Thoracic aorta (tissue), 2 donors: ENCODE data around the gene KCP. TPM values are rescaled to one million over a fixed set of nuclear protein-coding genes. Genes with fewer than 3 reads are reported as not detected.
"Not testable (repeated sequence)": the region's sequence is repeated elsewhere in the genome, so short reads cannot be mapped to it uniquely, and the experiment has no call there.

Experiments
- ATAC-seq: fragments of 150-250 bp; one replicate; pipeline ENCODE4 v1.8.0; 2017; ENCODE audit warnings: low read depth; ENCODE audit not compliant: insufficient number of reproducible peaks, low FRiP score
- DNase-seq: peaks from one replicate; pipeline ENCODE4 v3.0.0-alpha.2; 2020; ENCODE audit warnings: low spot score
- H3K27ac ChIP-seq, 2 donors: fragments of 200-600 bp; sonication (generic); 1 replicate in 1 of 2; 2 replicates in 1 of 2; pipeline ENCODE4 v1.5.1; 2016; ENCODE audit warnings: mild to moderate bottlenecking in 2 of 2, moderate library complexity in 2 of 2
- H3K27me3 ChIP-seq: fragments of 200-600 bp; sonication (generic); replicated peaks from 2 replicates; pipeline ENCODE4 v1.6.0; 2016; ENCODE audit warnings: mild to moderate bottlenecking; ENCODE audit not compliant: insufficient read depth
- H3K36me3 ChIP-seq: fragments of 200-600 bp; sonication (generic); one replicate; pipeline ENCODE4 v1.5.1; 2016
- H3K4me1 ChIP-seq, 2 donors: fragments of 200-600 bp; sonication (generic); 1 replicate in 1 of 2; 2 replicates in 1 of 2; pipeline versions ENCODE4 v1.5.1 to v1.6.0; 2016; ENCODE audit warnings: low read depth in 2 of 2, mild to moderate bottlenecking in 1 of 2; ENCODE audit not compliant: control insufficient read depth in 1 of 2
- H3K4me3 ChIP-seq: fragments of 200-600 bp; sonication (generic); 2 replicates; pipeline ENCODE4 v1.5.1; 2016; ENCODE audit warnings: mild to moderate bottlenecking
- H3K9me3 ChIP-seq: fragments of 200-600 bp; sonication (generic); 2 replicates; pipeline ENCODE4 v1.5.1; 2016
- total RNA-seq, 2 donors: library from RNA; depleted of rRNA; stranded (reverse); fragments of >200 nt; gene quantifications; one replicate each; pipeline versions ENCODE4 v1.1.0 to v1.2.3, GENCODE V29; 2016
- TF ChIP-seq, protein P1 (sequence below): fragments of 200-600 bp; sonication (generic); IDR thresholded peaks from one replicate; pipeline ENCODE4 v1.5.1; 2019; ENCODE audit warnings: antibody characterized with exemption

Gene KCP
- total RNA-seq, 2 donors from 2014 or later, result 0.81 to 2.0 TPM

GRCh38 chr7:128945668-128946366 is 35.3 kb upstream of the KCP start:
- TF ChIP-seq, protein P1, sequence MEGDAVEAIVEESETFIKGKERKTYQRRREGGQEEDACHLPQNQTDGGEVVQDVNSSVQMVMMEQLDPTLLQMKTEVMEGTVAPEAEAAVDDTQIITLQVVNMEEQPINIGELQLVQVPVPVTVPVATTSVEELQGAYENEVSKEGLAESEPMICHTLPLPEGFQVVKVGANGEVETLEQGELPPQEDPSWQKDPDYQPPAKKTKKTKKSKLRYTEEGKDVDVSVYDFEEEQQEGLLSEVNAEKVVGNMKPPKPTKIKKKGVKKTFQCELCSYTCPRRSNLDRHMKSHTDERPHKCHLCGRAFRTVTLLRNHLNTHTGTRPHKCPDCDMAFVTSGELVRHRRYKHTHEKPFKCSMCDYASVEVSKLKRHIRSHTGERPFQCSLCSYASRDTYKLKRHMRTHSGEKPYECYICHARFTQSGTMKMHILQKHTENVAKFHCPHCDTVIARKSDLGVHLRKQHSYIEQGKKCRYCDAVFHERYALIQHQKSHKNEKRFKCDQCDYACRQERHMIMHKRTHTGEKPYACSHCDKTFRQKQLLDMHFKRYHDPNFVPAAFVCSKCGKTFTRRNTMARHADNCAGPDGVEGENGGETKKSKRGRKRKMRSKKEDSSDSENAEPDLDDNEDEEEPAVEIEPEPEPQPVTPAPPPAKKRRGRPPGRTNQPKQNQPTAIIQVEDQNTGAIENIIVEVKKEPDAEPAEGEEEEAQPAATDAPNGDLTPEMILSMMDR, result no peak
- no peaks in the 10 kb centered on the region for H3K27me3 ChIP-seq

GRCh38 chr7:128944487-128945236 is 34.2 kb upstream of the KCP start:
- Histone ChIP-seq H3K36me3 (no peaks in the 10 kb centered on the region), H3K27ac (no peak overlapping the region), H3K27me3 (no peaks in the 10 kb centered on the region), H3K4me1 (no peaks in the 10 kb centered on the region), H3K4me3 (no peak overlapping the region), H3K9me3 (no peaks in the 10 kb centered on the region)
- DNase-seq (no peak), ATAC-seq (no peak)
- TF ChIP-seq, protein P1, result no peak

More at GRCh38 chr7:128945668-128946366, 35.3 kb upstream of the KCP start:
- H3K4me3 ChIP-seq, result no peak overlapping the region
- no peaks in the 10 kb centered on the region for H3K9me3 ChIP-seq
- ATAC-seq (no peak), DNase-seq (no peak)
- no peaks in the 10 kb centered on the region for H3K4me1 ChIP-seq
- H3K27ac ChIP-seq, result no peak overlapping the region
- H3K36me3 ChIP-seq, result no peaks in the 10 kb centered on the region

DNA sequence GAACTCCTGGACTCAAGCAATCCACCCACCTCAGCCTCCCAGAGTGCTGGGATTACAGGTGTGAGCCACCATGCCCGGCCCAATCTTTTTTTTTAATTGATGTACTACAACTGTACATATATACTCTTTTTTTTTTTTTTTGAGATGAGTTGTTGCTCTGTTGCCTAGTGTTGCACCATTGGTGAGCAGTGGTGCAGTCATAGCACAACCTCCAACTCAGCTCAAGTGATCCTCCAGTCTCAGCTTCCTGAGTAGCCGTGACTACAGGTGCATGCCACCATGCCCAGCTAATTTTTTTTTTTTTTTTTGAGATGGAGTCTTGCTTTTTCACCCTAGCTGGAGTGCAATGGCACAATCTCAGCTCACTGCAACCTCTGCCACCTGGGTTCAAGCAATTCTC is 32.7 kb upstream of the KCP start:
- not testable (repeated sequence) for H3K9me3 ChIP-seq, DNase-seq, H3K4me3 ChIP-seq, H3K4me1 ChIP-seq, H3K27ac ChIP-seq, ATAC-seq, H3K27me3 ChIP-seq, H3K36me3 ChIP-seq

- Histone ChIP-seq H3K4me1 (peaks cover 0 to 15% of the 10 kb centered on the region in 2 donors), H3K36me3 (no peaks in the 10 kb centered on the region), H3K27me3 (no peaks in the 10 kb centered on the region), H3K4me3 (no peak overlapping the region), H3K9me3 (no peaks in the 10 kb centered on the region), H3K27ac (no peak overlapping the region)
- TF ChIP-seq, protein P1, result no peak
- ATAC-seq (no peak), DNase-seq (no peak)
These were observed 31.5 kb upstream of the KCP start for GRCh38 chr7:128941946-128942526.

DNA sequence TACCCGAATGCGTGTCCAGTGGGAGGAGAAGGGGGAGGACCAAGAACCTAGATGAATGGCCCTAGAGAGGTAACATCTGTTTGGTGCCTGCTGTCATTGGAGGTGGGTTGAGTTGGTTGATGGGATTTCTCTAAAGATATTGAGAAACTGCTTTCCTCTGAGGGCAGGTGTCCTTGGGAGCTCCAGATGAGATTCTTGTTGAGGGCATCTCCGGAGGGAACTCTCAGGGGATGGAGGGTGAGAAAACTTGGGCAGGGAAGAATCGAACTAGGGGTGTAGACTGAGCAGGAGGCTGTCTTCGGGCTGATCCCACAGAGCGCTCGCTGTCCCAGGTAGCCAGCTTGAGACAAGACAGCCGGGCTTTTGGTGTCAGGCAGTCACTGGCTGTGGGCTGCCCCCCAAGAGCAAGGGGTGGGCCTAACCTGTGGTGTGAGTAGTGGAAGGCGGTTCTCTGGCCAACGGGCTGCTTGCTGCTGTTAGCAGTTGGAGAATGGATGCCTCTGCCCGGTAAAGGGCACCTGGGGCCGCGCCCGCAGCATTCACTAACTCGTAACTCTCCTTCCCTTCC is 30.9 kb upstream of the KCP start:
- Histone ChIP-seq H3K27me3 (no peaks in the 10 kb centered on the region), H3K9me3 (no peaks in the 10 kb centered on the region), H3K36me3 (no peaks in the 10 kb centered on the region), H3K4me3 (peak overlapping the region; percentile 91), H3K27ac (no peak overlapping the region), H3K4me1 (peaks cover 0 to 15% of the 10 kb centered on the region in 2 donors)
- ATAC-seq (no peak), DNase-seq (no peak)
- TF ChIP-seq, protein P1, result no peak
